H1 (cell line): ENCODE data around the gene SLC18A3. TPM values are rescaled to one million over a fixed set of nuclear protein-coding genes. Genes with fewer than 3 reads are reported as not detected.

Source experiments
- CTCF ChIA-PET: fragments of 300-600 bp; sonication (Branson Sonifier 250); formaldehyde crosslinking; loops from one replicate; lab custom pipeline; 2021; ENCODE audit not compliant: partially characterized antibody; lab: Charles Lee
- POLR2A ChIA-PET: fragments of 300-600 bp; sonication (Branson Sonifier 250); formaldehyde crosslinking; loops from one replicate; lab custom pipeline; 2021; ENCODE audit warnings: inconsistent platforms; ENCODE audit not compliant: partially characterized antibody; lab: Charles Lee
- DNase-seq, 2 experiments: peaks; one replicate each; pipeline versions ENCODE4 v3.0.0 to v3.0.0-alpha.2; 2010 to 2022; ENCODE audit warnings: low spot score in 2 of 2, low read depth in 1 of 2, mixed read lengths in 1 of 2
- FAIRE-seq: peaks from 2 replicates; lab custom pipeline; 2011; peaks lifted over from hg19 to GRCh38; lab: Jason Lieb, UNC
- H2AFZ ChIP-seq: 2 replicates; pipeline ENCODE4 v1.8.1; 2012; ENCODE audit warnings: low read length, inconsistent platforms
- H2AK5ac ChIP-seq: 2 replicates; pipeline ENCODE4 v1.6.1; 2013; ENCODE audit warnings: low read depth, low read length
- H2BK120ac ChIP-seq: replicated peaks from 2 replicates; pipeline ENCODE3; 2013; ENCODE audit warnings: low read depth, low read length, inconsistent platforms
- H2BK12ac ChIP-seq: 2 replicates; pipeline ENCODE4 v1.6.1; 2013; ENCODE audit warnings: low read depth, low read length
- H2BK15ac ChIP-seq: 2 replicates; pipeline ENCODE4 v1.6.1; 2013; ENCODE audit warnings: low read length
- H2BK20ac ChIP-seq: 2 replicates; pipeline ENCODE4 v1.6.1; 2013; ENCODE audit warnings: low read length
- H2BK5ac ChIP-seq: 2 replicates; pipeline ENCODE4 v1.6.1; 2013; ENCODE audit warnings: low read depth, low read length
- H3K14ac ChIP-seq: 2 replicates; pipeline ENCODE4 v1.6.1; 2013; ENCODE audit warnings: inconsistent platforms; ENCODE audit not compliant: insufficient read length
- H3K18ac ChIP-seq: 2 replicates; pipeline ENCODE4 v1.6.1; 2013; ENCODE audit warnings: low read length; ENCODE audit errors: extremely low read depth
- H3K23ac ChIP-seq: 2 replicates; pipeline ENCODE4 v1.6.1; 2013; ENCODE audit warnings: inconsistent platforms; ENCODE audit not compliant: insufficient read length
- H3K23me2 ChIP-seq: 2 replicates; pipeline ENCODE4 v1.6.1; 2013; ENCODE audit warnings: low read depth, low read length
- H3K27ac ChIP-seq: 2 replicates; pipeline ENCODE4 v1.6.1; 2011; ENCODE audit warnings: low read depth, low read length, inconsistent platforms
- H3K27me3 ChIP-seq, 4 experiments: replicated peaks in 1 of 4; 1 replicate in 1 of 4; 2 replicates in 3 of 4; pipeline versions ENCODE4 v1.6.1 to v1.8.1; 2011 to 2013; ENCODE audit warnings: low read length in 3 of 4, mild to moderate bottlenecking in 3 of 4, inconsistent platforms in 2 of 4, mixed read lengths in 2 of 4, moderate library complexity in 1 of 4; ENCODE audit not compliant: control insufficient read depth in 3 of 4, insufficient read depth in 3 of 4; ENCODE audit errors: extremely low read depth in 1 of 4
- H3K36me3 ChIP-seq, 4 experiments: 2 replicates each; pipeline versions ENCODE4 v1.6.1 to v1.8.1; 2011 to 2013; ENCODE audit warnings: mild to moderate bottlenecking in 4 of 4, low read length in 3 of 4, moderate library complexity in 2 of 4, control low read depth in 1 of 4, inconsistent platforms in 1 of 4; ENCODE audit not compliant: insufficient read depth in 4 of 4, control insufficient read depth in 2 of 4
- H3K4ac ChIP-seq: replicated peaks from 2 replicates; pipeline ENCODE3; 2013; ENCODE audit warnings: low read length, low read depth, mixed read lengths, inconsistent platforms; ENCODE audit not compliant: insufficient read length
- H3K4me1 ChIP-seq, 4 experiments: replicated peaks in 1 of 4; 1 replicate in 1 of 4; 2 replicates in 3 of 4; pipeline versions ENCODE4 v1.6.1 to v1.8.1; 2011 to 2013; ENCODE audit warnings: low read length in 3 of 4, inconsistent platforms in 2 of 4, mixed read lengths in 1 of 4; ENCODE audit not compliant: insufficient read depth in 4 of 4, control insufficient read depth in 3 of 4
- H3K4me2 ChIP-seq, 2 experiments: 2 replicates each; pipeline versions ENCODE4 v1.6.1 to v1.8.1; 2011 to 2013; ENCODE audit warnings: low read depth in 2 of 2, low read length in 2 of 2, control low read depth in 1 of 2, inconsistent platforms in 1 of 2, mild to moderate bottlenecking in 1 of 2; ENCODE audit not compliant: insufficient read depth in 1 of 2
- H3K4me3 ChIP-seq, 4 experiments: fragments of 200-600, 300-600 bp in 1 of 4; sonication (generic), shearing (Covaris generic), sonication (Bioruptor Twin) in 1 of 4; 2 replicates each; pipeline versions ENCODE4 v1.5.1 to v1.8.1; 2011 to 2016; ENCODE audit warnings: low read length in 4 of 4, low read depth in 3 of 4, control low read depth in 2 of 4, inconsistent platforms in 2 of 4, mild to moderate bottlenecking in 2 of 4, mixed read lengths in 1 of 4, moderate library complexity in 1 of 4; ENCODE audit not compliant: insufficient read depth in 2 of 4; ENCODE audit errors: extremely low read depth in 1 of 4
- H3K56ac ChIP-seq: replicated peaks from 2 replicates; pipeline ENCODE3; 2013; ENCODE audit warnings: low read depth, mild to moderate bottlenecking, mixed read lengths, low read length, inconsistent platforms; ENCODE audit not compliant: insufficient read length
- H3K79me1 ChIP-seq: 2 replicates; pipeline ENCODE4 v1.6.1; 2013; ENCODE audit warnings: low read depth, low read length, control low read depth
- H3K79me2 ChIP-seq, 2 experiments: 2 replicates each; pipeline versions ENCODE4 v1.6.1 to v1.8.1; 2012 to 2013; ENCODE audit warnings: low read length in 2 of 2, mild to moderate bottlenecking in 2 of 2, inconsistent platforms in 1 of 2; ENCODE audit not compliant: insufficient read depth in 2 of 2, control insufficient read depth in 1 of 2
- H3K9ac ChIP-seq, 4 experiments: replicated peaks in 1 of 4; 1 replicate in 1 of 4; 2 replicates in 3 of 4; pipeline versions ENCODE4 v1.6.1 to v1.8.1; 2011 to 2013; ENCODE audit warnings: low read depth in 3 of 4, low read length in 3 of 4, control low read depth in 2 of 4, mild to moderate bottlenecking in 2 of 4, moderate library complexity in 2 of 4, inconsistent platforms in 1 of 4; ENCODE audit errors: extremely low read depth in 1 of 4
- H3K9me3 ChIP-seq, 2 experiments: 2 replicates each; pipeline versions ENCODE4 v1.6.1 to v1.8.1; 2012 to 2013; ENCODE audit warnings: mild to moderate bottlenecking in 2 of 2, moderate library complexity in 2 of 2, control low read depth in 1 of 2, inconsistent platforms in 1 of 2, low read depth in 1 of 2, low read length in 1 of 2, mixed read lengths in 1 of 2; ENCODE audit not compliant: insufficient read depth in 2 of 2
- H4K20me1 ChIP-seq, 2 experiments: replicated peaks in 1 of 2; 2 replicates each; pipeline versions ENCODE3 to v1.8.1; 2011 to 2013; ENCODE audit warnings: inconsistent platforms in 2 of 2, low read length in 2 of 2, mild to moderate bottlenecking in 1 of 2; ENCODE audit not compliant: insufficient read depth in 2 of 2, control insufficient read depth in 1 of 2
- H4K5ac ChIP-seq: 2 replicates; pipeline ENCODE4 v1.6.1; 2013; ENCODE audit warnings: low read length, low read depth, mixed read lengths, inconsistent platforms; ENCODE audit not compliant: insufficient read length
- H4K8ac ChIP-seq: 2 replicates; pipeline ENCODE4 v1.8.0; 2013; ENCODE audit warnings: mild to moderate bottlenecking, moderate library complexity, low read length, inconsistent platforms; ENCODE audit not compliant: insufficient read depth; ENCODE audit errors: extremely low read depth
- H4K91ac ChIP-seq: replicated peaks from 2 replicates; pipeline ENCODE3; 2013; ENCODE audit warnings: low read length, mixed read lengths, inconsistent platforms; ENCODE audit not compliant: insufficient read length
- HDAC2 ChIP-seq, 2 experiments: fragments of 300-600 bp in 1 of 2; sonication (generic) in 1 of 2; IDR thresholded peaks; 2 replicates each; pipeline ENCODE4 v1.6.1; 2011 to 2012; ENCODE audit warnings: low read depth in 2 of 2, low read length in 2 of 2, mild to moderate bottlenecking in 2 of 2, moderate library complexity in 2 of 2, borderline replicate concordance in 1 of 2, inconsistent platforms in 1 of 2
- KDM4A ChIP-seq: IDR thresholded peaks from one replicate; pipeline ENCODE4 v1.7.1; 2012; ENCODE audit warnings: low read depth, mild to moderate bottlenecking, moderate library complexity, low read length, inconsistent platforms; ENCODE audit not compliant: severe bottlenecking
- MAFK ChIP-seq: IDR thresholded peaks from 2 replicates; pipeline ENCODE4 v1.6.1; 2012; ENCODE audit warnings: low read depth, mild to moderate bottlenecking, improper control_type of control experiment, low read length
- RNF2 ChIP-seq: fragments of 200-900, 300-1000 bp; sonication (generic); IDR thresholded peaks from 2 replicates; pipeline ENCODE4 v1.7.1; 2016; ENCODE audit warnings: borderline replicate concordance, low read depth, mild to moderate bottlenecking, antibody characterized with exemption, low read length; ENCODE audit not compliant: poor library complexity, severe bottlenecking; ENCODE audit errors: missing control alignments
- SIN3A ChIP-seq, 2 experiments: IDR thresholded peaks in 1 of 2; conservative IDR thresholded peaks in 1 of 2; 2 replicates each; pipeline ENCODE4 v1.6.1; 2011 to 2012; ENCODE audit warnings: low read length in 2 of 2, improper control_type of control experiment in 1 of 2, low read depth in 1 of 2, mild to moderate bottlenecking in 1 of 2
- SUZ12 ChIP-seq: fragments of 200-600 bp; sonication (generic); IDR thresholded peaks from 2 replicates; pipeline ENCODE4 v1.6.1; 2012; ENCODE audit warnings: mild to moderate bottlenecking, inconsistent platforms, low read length, moderate library complexity, mixed read lengths
- TEAD4 ChIP-seq: IDR thresholded peaks from 2 replicates; pipeline ENCODE4 v1.6.1; 2012; ENCODE audit warnings: low read depth, low read length, inconsistent platforms, mixed read lengths
- ZNF274 ChIP-seq: IDR thresholded peaks from 2 replicates; pipeline ENCODE4 v1.7.0; 2012; ENCODE audit warnings: low read length, borderline replicate concordance; ENCODE audit errors: extremely low read depth
- WGBS, 2 experiments: shearing (Covaris generic) in 1 of 2; methylation state at CpG; one replicate each; pipeline versions ENCODE4 v1.1.6 to v1.1.7; 2013 to 2015; ENCODE audit warnings: low lambda C conversion rate in 2 of 2, mixed read lengths in 2 of 2, inconsistent platforms in 1 of 2, low coverage in 1 of 2, missing lambda C conversion rate in 1 of 2; ENCODE audit not compliant: insufficient replicate concordance in 2 of 2, insufficient coverage in 1 of 2, insufficient read length in 1 of 2; ENCODE audit errors: extremely low coverage in 1 of 2, missing lambda C conversion rate in 1 of 2; 5-methylcytosine and 5-hydroxymethylcytosine counted together
- polyA plus RNA-seq, 7 experiments: library from polyadenylated mRNA; depleted of rRNA in 3 of 7; stranded (reverse) in 5 of 7; unstranded in 2 of 7; fragments of >200 nt in 5 of 7; fragments of 200-250 nt in 2 of 7; gene quantifications; 1 replicate in 5 of 7; 2 replicates in 1 of 7; 4 replicates in 1 of 7; pipeline versions ENCODE4 v1.2.1 to v1.2.3, GENCODE V29; 2011 to 2013; ENCODE audit warnings: missing spikeins in 2 of 7, mixed read lengths in 2 of 7
- total RNA-seq: library from RNA; stranded (reverse); fragmentation: NEBNext Ultra II Directional; extraction: Animal tissue kit (Norgen Biotek cat#: 25700); gene quantifications from 2 replicates; pipeline ENCODE4 v1.2.1, GENCODE V29; 2021
- TF ChIP-seq, protein P1 (sequence below): IDR thresholded peaks from 2 replicates; pipeline ENCODE4 v1.6.1; 2011; ENCODE audit warnings: low read depth, mild to moderate bottlenecking, low read length; ENCODE audit not compliant: insufficient read depth

SLC18A3 gene
- total and polyA plus RNA-seq, 2 of the 8 experiments (the other 6 are each of a cell fraction or from before 2014, with no cell fraction given), result 0.17 TPM; not detected in 1

DNA sequence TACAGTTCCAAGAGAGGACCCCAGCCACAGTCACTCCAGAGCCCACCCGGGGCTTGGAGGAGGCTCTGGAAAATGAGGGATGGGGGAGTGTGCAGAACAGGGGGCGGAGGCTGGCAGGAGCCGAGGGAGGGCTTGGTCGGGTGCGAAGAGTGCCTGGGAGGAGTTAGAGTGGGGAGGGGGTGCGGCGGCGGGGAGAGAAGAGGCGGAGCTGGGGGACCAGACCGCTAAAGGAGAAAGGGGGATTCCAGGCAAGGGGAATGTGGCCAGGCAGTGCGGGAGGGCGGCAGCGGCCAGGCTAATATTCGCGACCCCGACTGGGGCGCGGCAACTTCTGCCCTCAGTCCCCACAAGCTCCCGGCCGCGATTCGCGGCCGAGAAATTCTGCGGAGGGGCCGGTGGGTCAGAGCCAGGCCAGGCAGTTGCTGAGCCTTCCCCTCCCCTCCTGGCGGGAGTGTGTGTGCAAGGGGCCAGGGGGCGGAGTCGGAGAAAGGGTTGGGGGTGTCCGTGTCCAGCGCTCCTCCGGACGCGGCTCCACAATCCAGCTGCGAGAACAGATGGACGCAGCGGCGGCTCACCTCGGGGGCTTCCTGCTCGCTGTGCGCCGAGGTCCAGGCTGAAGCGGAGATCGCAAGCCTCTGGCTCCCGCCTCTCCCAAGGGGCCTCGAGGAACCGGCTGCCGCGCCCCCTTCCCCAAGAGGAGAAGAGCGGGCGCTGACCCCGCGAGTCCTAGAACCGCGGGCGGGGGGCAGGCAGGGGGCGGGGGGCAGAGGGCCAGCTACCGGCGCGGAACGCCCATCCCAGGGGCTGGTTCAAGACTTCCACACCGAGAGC lies 612 bp upstream of the SLC18A3 start:
- Histone ChIP-seq H4K8ac (no peak overlapping the region), H2BK120ac (no peak overlapping the region), H2AFZ (no peak overlapping the region), H3K79me2 (no peaks in the 10 kb centered on the region), H3K36me3 (peaks cover 0 to 6% (median 0%) of the 10 kb centered on the region in 4 experiments; a peak in 1 of 8 replicates), H3K27ac (no peak overlapping the region), H2BK20ac (no peak overlapping the region), H3K27me3 (peaks cover 77 to 88% (median 87%) of the 10 kb centered on the region in 4 experiments), H3K56ac (no peak overlapping the region), H4K91ac (no peak overlapping the region), H3K4me2 (peak overlapping the region; percentile 71 to 92), H2BK12ac (no peak overlapping the region), H4K5ac (no peak overlapping the region), H3K23ac (no peak overlapping the region), H2BK15ac (no peak overlapping the region), H2AK5ac (no peak overlapping the region), H2BK5ac (no peak overlapping the region), H3K4me3 (peak overlapping the region; percentile 44 to 72 (median 52)), H3K14ac (no peak overlapping the region), H3K4ac (no peak overlapping the region), H3K79me1 (no peaks in the 10 kb centered on the region), H3K18ac (no peak overlapping the region), H4K20me1 (peaks cover 14 to 44% of the 10 kb centered on the region in 2 experiments), H3K4me1 (peaks cover 0 to 43% (median 27%) of the 10 kb centered on the region in 4 experiments; a peak in 6 of 7 replicates), H3K23me2 (peaks cover 16% of the 10 kb centered on the region; the same call in 1 of the 2 replicates), H3K9me3 (no peaks in the 10 kb centered on the region; a peak in 1 of 4 replicates), H3K9ac (no peak overlapping the region)
- ChIA-PET CTCF (interaction anchor here (0.7 to 2.3 kb wide), 5 partner anchors 9 to 200 kb away, joined by 3 to 9 read pairs (median 4); no protein-coding TSS in a partner anchor), POLR2A (no interaction called here)
- FAIRE-seq (no peak), DNase-seq (peak in 1 of 2 experiments; percentile 83)
- 5% methylated on average over 18 of the region's 62 CpGs; no CpG with 5 or more reads in 1 of the 2 experiments for WGBS, 2 experiments
- TF ChIP-seq, protein P1, sequence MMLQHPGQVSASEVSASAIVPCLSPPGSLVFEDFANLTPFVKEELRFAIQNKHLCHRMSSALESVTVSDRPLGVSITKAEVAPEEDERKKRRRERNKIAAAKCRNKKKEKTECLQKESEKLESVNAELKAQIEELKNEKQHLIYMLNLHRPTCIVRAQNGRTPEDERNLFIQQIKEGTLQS, result no peak
- TF ChIP-seq SUZ12, result peak; percentile 33; the same call in 1 of the 2 replicates
- peak; percentile 5 to 57; a peak in 1 of 4 replicates for TF ChIP-seq SIN3A (conservative IDR thresholded peaks at IDR 0.05 in 1 of 2, IDR thresholded peaks at IDR 0.05 in 1 of 2; ENCODE audit: low read depth in 1 of 2, low read length in 2 of 2)
- TF ChIP-seq TEAD4, result peak; percentile 33; the same call in 1 of the 2 replicates
- no peak for TF ChIP-seq ZNF274
- TF ChIP-seq RNF2, result peak; percentile 62
- TF ChIP-seq HDAC2 (IDR thresholded peaks at IDR 0.05; ENCODE audit: borderline replicate concordance in 1 of 2, low read depth in 2 of 2, low read length in 2 of 2), result peak in 1 of 2 experiments; percentile 34; a peak in 1 of 4 replicates
- no peak for TF ChIP-seq MAFK
- TF ChIP-seq KDM4A, result peak; percentile 82
